ENCODE measurements around the gene MYMK. TPM values are rescaled to one million over a fixed set of nuclear protein-coding genes. Genes with fewer than 3 reads are reported as not detected.

Gene MYMK
- total RNA-seq, 2 experiments from 2014 or later: not detected

GRCh38 chr9:133529457-133529856 lies 4.7 kb upstream of the MYMK start:
- no peak for TF ChIP-seq CTCF (IDR thresholded peaks at IDR 0.05)
- no peak overlapping the region for H3K4me3 Mint-ChIP-seq
- peaks cover 3% of the 10 kb centered on the region for H3K27me3 Mint-ChIP-seq
- no peak overlapping the region for H3K27ac Mint-ChIP-seq
- POLR2A ChIA-PET: no interaction called here
- CTCF ChIA-PET: no interaction called here
- ATAC-seq (no peak), DNase-seq (no peak)
- H3K4me1 Mint-ChIP-seq (ENCODE audit: low read depth): peaks cover 17% of the 10 kb centered on the region
- no peaks in the 10 kb centered on the region for H3K36me3 Mint-ChIP-seq (ENCODE audit: low read depth)
- intact Hi-C loops (cut with micrococcal nuclease): no loop called here
- no peaks in the 10 kb centered on the region for H3K9me3 Mint-ChIP-seq

DNA sequence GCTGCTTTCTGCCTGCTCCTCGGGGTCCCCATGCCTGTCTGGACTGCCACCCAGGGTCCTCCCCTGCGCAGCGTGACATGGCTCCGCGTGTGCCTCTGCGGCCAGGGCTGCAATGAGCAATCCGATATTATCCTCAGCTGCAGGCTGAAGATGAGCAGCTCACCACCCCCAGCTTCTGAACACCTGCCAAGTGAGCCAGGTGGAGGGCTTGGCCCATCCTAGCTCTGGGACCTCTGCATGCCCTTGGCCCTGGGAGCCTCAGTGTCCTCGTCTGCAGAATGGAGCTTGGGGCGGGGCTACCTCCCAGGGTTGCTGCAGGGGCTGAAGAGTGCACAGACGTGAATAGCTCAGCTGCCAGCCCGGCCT lies 4.1 kb upstream of the MYMK start:
- DNase-seq: no peak
- ChIA-PET POLR2A (no interaction called here), CTCF (no interaction called here)
- no peak overlapping the region for H3K27ac Mint-ChIP-seq
- no peaks in the 10 kb centered on the region for H3K9me3 Mint-ChIP-seq
- intact Hi-C loops (cut with micrococcal nuclease): no loop called here
- peaks cover 16% of the 10 kb centered on the region for H3K4me1 Mint-ChIP-seq (ENCODE audit: low read depth)
- peaks cover 3% of the 10 kb centered on the region for H3K27me3 Mint-ChIP-seq
- no peak for TF ChIP-seq CTCF (IDR thresholded peaks at IDR 0.05)
- no peaks in the 10 kb centered on the region for H3K36me3 Mint-ChIP-seq (ENCODE audit: low read depth)
- no peak for ATAC-seq
- H3K4me3 Mint-ChIP-seq: no peak overlapping the region

DNA sequence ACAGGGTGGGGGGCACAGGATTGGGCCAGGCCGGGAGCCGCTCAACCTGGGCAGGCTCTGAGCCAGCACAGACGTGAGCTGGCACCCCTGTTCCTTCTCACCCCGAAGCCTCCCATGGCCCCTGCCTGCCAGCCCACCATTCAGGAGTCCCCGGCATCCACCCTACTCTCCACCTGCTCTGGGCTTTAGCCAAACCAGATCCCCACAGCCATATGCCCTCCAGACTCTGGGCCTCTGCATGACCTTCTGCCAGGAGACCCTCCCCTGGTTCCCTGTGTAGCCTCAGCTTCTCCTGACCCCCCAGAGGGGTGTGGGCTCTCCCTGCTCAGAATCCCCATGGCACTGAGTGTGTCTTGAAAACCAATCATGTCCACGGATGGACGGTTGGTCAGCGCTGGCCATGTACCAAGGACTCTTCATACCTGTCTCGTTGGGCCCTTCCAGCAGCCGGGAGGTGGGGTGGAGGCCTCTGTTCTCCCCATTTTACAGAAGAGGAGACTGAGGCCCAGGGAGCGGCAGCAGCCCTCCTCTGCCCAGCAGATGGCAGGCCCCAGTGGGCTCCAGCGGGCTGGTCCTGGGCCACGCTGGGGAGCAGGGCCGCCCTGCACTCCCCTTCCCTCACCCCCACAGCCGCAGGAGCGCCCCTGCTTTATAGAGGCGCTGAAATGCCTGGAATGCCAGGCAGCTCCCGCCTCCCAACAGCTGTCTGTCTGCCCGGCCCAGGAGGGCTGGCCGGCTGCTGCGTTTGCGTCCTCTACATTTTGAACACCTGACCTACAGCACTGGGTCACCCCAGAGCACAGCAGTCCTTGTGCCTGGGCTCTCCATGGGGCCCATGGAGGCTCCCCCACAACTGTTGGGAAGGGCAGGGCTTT lies 3.5 kb upstream of the MYMK start:
- Mint-ChIP-seq H3K36me3 (ENCODE audit: low read depth) (no peaks in the 10 kb centered on the region), H3K4me1 (ENCODE audit: low read depth) (peaks cover 11% of the 10 kb centered on the region), H3K27ac (no peak overlapping the region), H3K9me3 (no peaks in the 10 kb centered on the region), H3K27me3 (no peaks in the 10 kb centered on the region), H3K4me3 (no peak overlapping the region)
- DNase-seq (no peak), ATAC-seq (no peak)
- TF ChIP-seq CTCF (IDR thresholded peaks at IDR 0.05): no peak
- intact Hi-C loops (cut with micrococcal nuclease): no loop called here
- POLR2A ChIA-PET: no interaction called here
- CTCF ChIA-PET: interaction anchor here (0.8 kb wide), 1 partner anchor 215 kb away, joined by 3 read pairs; no protein-coding TSS in a partner anchor

DNA sequence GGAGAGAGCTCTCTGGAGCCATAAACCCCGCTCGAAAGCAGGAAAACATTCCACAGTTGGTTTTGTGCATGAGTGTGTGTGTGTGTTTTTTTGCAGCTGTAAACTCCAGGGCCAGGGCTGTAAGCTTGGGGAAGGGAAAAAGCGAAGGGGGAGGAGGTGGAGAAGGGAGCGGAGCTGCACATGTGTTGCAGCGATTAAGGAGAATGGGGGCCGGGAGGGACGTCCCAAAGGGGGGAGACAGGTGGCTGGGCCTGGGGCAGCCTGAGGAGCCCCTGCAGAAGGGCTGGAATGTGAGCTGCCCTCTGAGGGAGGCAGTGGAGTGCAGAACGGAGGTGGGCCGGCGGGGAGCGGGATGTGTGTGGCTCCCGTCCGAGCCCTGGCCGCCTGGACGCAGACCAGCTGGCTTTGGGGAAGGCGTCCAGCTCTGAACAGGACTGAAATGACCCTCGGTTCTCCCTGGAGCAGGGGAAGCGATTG lies 2.7 kb upstream of the MYMK start:
- H3K9me3 Mint-ChIP-seq: no peaks in the 10 kb centered on the region
- no peak overlapping the region for H3K4me3 Mint-ChIP-seq
- peaks cover 5% of the 10 kb centered on the region for H3K4me1 Mint-ChIP-seq (ENCODE audit: low read depth)
- no peaks in the 10 kb centered on the region for H3K36me3 Mint-ChIP-seq (ENCODE audit: low read depth)
- TF ChIP-seq CTCF (IDR thresholded peaks at IDR 0.05): no peak
- H3K27me3 Mint-ChIP-seq: no peaks in the 10 kb centered on the region
- no peak for DNase-seq
- no peak for ATAC-seq
- ChIA-PET CTCF (interaction anchor here (0.8 kb wide), 1 partner anchor 215 kb away, joined by 3 read pairs; no protein-coding TSS in a partner anchor), POLR2A (no interaction called here)
- intact Hi-C loops (cut with micrococcal nuclease): no loop called here
- H3K27ac Mint-ChIP-seq: no peak overlapping the region

DNA sequence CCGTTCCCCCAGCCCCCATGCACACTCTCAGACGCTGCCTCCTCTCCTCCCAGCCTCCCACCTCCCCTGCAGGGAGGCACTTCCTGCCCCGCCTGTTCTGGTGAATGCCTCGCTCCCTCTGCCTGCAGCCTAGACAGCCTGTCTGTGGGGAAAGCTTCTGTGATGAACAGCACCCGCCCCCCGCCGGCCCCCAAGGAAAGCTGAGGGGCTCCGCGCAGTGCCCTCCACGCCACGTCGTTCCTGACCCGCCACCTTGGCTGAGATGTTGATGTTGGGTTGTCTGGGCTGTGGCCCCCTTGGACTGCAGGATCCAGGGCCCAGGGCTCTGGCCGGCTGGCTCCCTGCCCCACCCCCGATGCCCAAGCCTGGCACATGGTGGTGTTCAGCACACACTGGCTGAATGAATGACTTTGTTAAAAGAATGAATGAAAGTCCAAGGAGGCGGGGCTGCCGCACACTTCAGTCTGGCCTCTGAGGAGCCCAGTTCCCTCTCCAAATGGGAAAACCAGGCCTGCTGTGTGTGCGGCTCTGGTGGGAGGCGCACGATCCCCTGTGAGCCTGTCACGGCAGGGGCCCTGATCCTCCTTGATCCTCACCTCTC lies 2.1 kb upstream of the MYMK start:
- no peaks in the 10 kb centered on the region for H3K36me3 Mint-ChIP-seq (ENCODE audit: low read depth)
- H3K4me3 Mint-ChIP-seq: no peak overlapping the region
- no peak overlapping the region for H3K27ac Mint-ChIP-seq
- H3K9me3 Mint-ChIP-seq: no peaks in the 10 kb centered on the region
- TF ChIP-seq CTCF (IDR thresholded peaks at IDR 0.05): no peak
- ChIA-PET CTCF (no interaction called here), POLR2A (interaction anchor here (0.6 kb wide), 1 partner anchor 9 kb away, joined by 3 read pairs; no protein-coding TSS in a partner anchor)
- no peaks in the 10 kb centered on the region for H3K27me3 Mint-ChIP-seq
- DNase-seq (peak; percentile 10), ATAC-seq (no peak)
- intact Hi-C loops (cut with micrococcal nuclease): no loop called here
- H3K4me1 Mint-ChIP-seq (ENCODE audit: low read depth): peaks cover 5% of the 10 kb centered on the region
